Activated CD4-positive, alpha-beta T cell treated with anti-CD3 and anti-CD28 coated beads for 24 hours (primary cell): Measurements from ENCODE around the gene CHD6.

ENCODE experiments used
- DNase-seq, 2 donors: peaks; one replicate each; pipeline ENCODE4 v3.0.0-alpha.2; 2020; ENCODE audit warnings: low read depth in 2 of 2

The CHD6 gene

GRCh38 chr20:41370176-41370575 is 248.0 kb downstream of the CHD6 start:
- no peak for DNase-seq

- no peak for DNase-seq
Observed at GRCh38 chr20:41369673-41370072, 248.5 kb downstream of the CHD6 start.

GRCh38 chr20:41367956-41368355 is 250.2 kb downstream of the CHD6 start:
- DNase-seq = no peak

GRCh38 chr20:41367393-41367695 is 250.8 kb downstream of the CHD6 start:
- no peak for DNase-seq

- DNase-seq = no peak
Observed at GRCh38 chr20:41366546-41367392, 251.4 kb downstream of the CHD6 start, which contains the start of gene EMILIN3. EMILIN3 (minus strand) TSS chr20:41366818; CDS start chr20:41366634, 184 bp downstream.

GRCh38 chr20:41365777-41366545 is 252.2 kb downstream of the CHD6 start:
- DNase-seq = no peak

GRCh38 chr20:41364967-41365765 is 253.0 kb downstream of the CHD6 start:
- DNase-seq = no peak

GRCh38 chr20:41364236-41364855 is 253.8 kb downstream of the CHD6 start:
- no peak for DNase-seq

- no peak for DNase-seq
Observed at GRCh38 chr20:41363601-41364000, 254.6 kb downstream of the CHD6 start.

GRCh38 chr20:41362748-41363140 is 255.4 kb downstream of the CHD6 start:
- no peak for DNase-seq

- DNase-seq = no peak
Observed at GRCh38 chr20:41361757-41362747, 256.1 kb downstream of the CHD6 start.

- no peak for DNase-seq
Observed at GRCh38 chr20:41360831-41361756, 257.1 kb downstream of the CHD6 start.

GRCh38 chr20:41359541-41360011 is 258.6 kb downstream of the CHD6 start:
- no peak for DNase-seq

- DNase-seq = no peak
Observed at GRCh38 chr20:41358717-41359116, 259.5 kb downstream of the CHD6 start.

- DNase-seq = no peak
Observed at GRCh38 chr20:41358230-41358629, 259.9 kb downstream of the CHD6 start.

- DNase-seq = no peak
Observed at GRCh38 chr20:41357424-41358163, 260.6 kb downstream of the CHD6 start.

- no peak for DNase-seq
Observed at GRCh38 chr20:41356951-41357350, 261.2 kb downstream of the CHD6 start.

GRCh38 chr20:41355598-41356203 is 262.5 kb downstream of the CHD6 start:
- no peak for DNase-seq
